NCI-H460 (cell line): Measurements from ENCODE around the gene PRTN3. TPM values are rescaled to one million over a fixed set of nuclear protein-coding genes. Genes with fewer than 3 reads are reported as not detected.

Experiments used
- DNase-seq: peaks from one replicate; pipeline ENCODE4 v3.0.0-alpha.2; 2016; ENCODE audit warnings: low read depth; ENCODE audit errors: extremely low read depth
- total RNA-seq: library from RNA; depleted of rRNA; stranded (reverse); fragments of >200 nt; shearing (Covaris generic); gene quantifications from 2 replicates; pipeline ENCODE4 v1.2.3, GENCODE V29; 2014

The PRTN3 gene
- total RNA-seq, 1 experiment from 2014 or later = 0.50 TPM

GRCh38 chr19:861756-862580 lies 21.2 kb downstream of the PRTN3 start:
- no peak for DNase-seq

- DNase-seq = no peak
Measured at GRCh38 chr19:862581-863314, 21.9 kb downstream of the PRTN3 start.

GRCh38 chr19:863315-863620 lies 22.5 kb downstream of the PRTN3 start:
- no peak for DNase-seq

- DNase-seq = no peak
Measured at GRCh38 chr19:866769-867300, 26.0 kb downstream of the PRTN3 start.

GRCh38 chr19:867301-867793 lies 26.5 kb downstream of the PRTN3 start:
- DNase-seq = no peak

- DNase-seq = no peak
Measured at GRCh38 chr19:867855-868457, 27.2 kb downstream of the PRTN3 start.

- DNase-seq = no peak
Measured at GRCh38 chr19:868458-869244, 27.9 kb downstream of the PRTN3 start.

- DNase-seq = peak; percentile 52
Measured at GRCh38 chr19:869245-870177, 28.7 kb downstream of the PRTN3 start.

GRCh38 chr19:870314-870713 lies 29.5 kb downstream of the PRTN3 start:
- no peak for DNase-seq

- no peak for DNase-seq
Measured at GRCh38 chr19:870963-871401, 30.2 kb downstream of the PRTN3 start.

GRCh38 chr19:871446-872265 lies 30.9 kb downstream of the PRTN3 start:
- DNase-seq = no peak

GRCh38 chr19:872266-872951 lies 31.6 kb downstream of the PRTN3 start:
- DNase-seq = peak; percentile 88

GRCh38 chr19:873084-873483 lies 32.3 kb downstream of the PRTN3 start:
- DNase-seq = peak; percentile 75

- DNase-seq = no peak
Measured at GRCh38 chr19:873561-874041, 32.8 kb downstream of the PRTN3 start.

- no peak for DNase-seq
Measured at GRCh38 chr19:875265-875879, 34.6 kb downstream of the PRTN3 start.

- DNase-seq = no peak
Measured at GRCh38 chr19:876089-876488, 35.3 kb downstream of the PRTN3 start.

- DNase-seq = no peak
Measured at GRCh38 chr19:876780-877314, 36.0 kb downstream of the PRTN3 start.
